Central memory CD8-positive, alpha-beta T cell (primary cell): ENCODE data around the gene RCAN3.
"Not testable (repeated sequence)": the region's sequence is repeated elsewhere in the genome, so short reads cannot be mapped to it uniquely, and the experiment has no call there.

ENCODE experiments used
- ATAC-seq: fragments of 150-1000 bp; cut with Tn5 transposase; replicated peaks from 2 replicates; pipeline ENCODE4 v1.10.0; 2022; ENCODE audit warnings: mild to moderate bottlenecking, moderate FRiP score, moderate number of reproducible peaks; ENCODE audit not compliant: poor library complexity, severe bottlenecking; ENCODE audit errors: extremely low read depth
- DNase-seq, 2 donors: peaks; one replicate each; pipeline ENCODE4 v3.0.0; 2021; ENCODE audit warnings: low spot score in 2 of 2
- H3K27ac Mint-ChIP-seq: one replicate; pipeline ENCODE4 v1.8.0; 2022; ENCODE audit warnings: low read depth, mild to moderate bottlenecking, moderate library complexity, mixed read lengths
- H3K27me3 Mint-ChIP-seq: one replicate; pipeline ENCODE4 v1.8.0; 2022; ENCODE audit warnings: mixed read lengths
- H3K36me3 Mint-ChIP-seq: one replicate; pipeline ENCODE4 v1.8.0; 2022; ENCODE audit warnings: mild to moderate bottlenecking, moderate library complexity, mixed read lengths; ENCODE audit not compliant: insufficient read depth
- H3K4me1 Mint-ChIP-seq: one replicate; pipeline ENCODE4 v1.8.0; 2022; ENCODE audit warnings: mixed read lengths
- H3K4me3 Mint-ChIP-seq: one replicate; pipeline ENCODE4 v1.8.0; 2022; ENCODE audit warnings: mild to moderate bottlenecking, moderate library complexity, mixed read lengths
- H3K9me3 Mint-ChIP-seq: one replicate; pipeline ENCODE4 v1.8.0; 2022; ENCODE audit warnings: mixed read lengths

Gene RCAN3

DNA sequence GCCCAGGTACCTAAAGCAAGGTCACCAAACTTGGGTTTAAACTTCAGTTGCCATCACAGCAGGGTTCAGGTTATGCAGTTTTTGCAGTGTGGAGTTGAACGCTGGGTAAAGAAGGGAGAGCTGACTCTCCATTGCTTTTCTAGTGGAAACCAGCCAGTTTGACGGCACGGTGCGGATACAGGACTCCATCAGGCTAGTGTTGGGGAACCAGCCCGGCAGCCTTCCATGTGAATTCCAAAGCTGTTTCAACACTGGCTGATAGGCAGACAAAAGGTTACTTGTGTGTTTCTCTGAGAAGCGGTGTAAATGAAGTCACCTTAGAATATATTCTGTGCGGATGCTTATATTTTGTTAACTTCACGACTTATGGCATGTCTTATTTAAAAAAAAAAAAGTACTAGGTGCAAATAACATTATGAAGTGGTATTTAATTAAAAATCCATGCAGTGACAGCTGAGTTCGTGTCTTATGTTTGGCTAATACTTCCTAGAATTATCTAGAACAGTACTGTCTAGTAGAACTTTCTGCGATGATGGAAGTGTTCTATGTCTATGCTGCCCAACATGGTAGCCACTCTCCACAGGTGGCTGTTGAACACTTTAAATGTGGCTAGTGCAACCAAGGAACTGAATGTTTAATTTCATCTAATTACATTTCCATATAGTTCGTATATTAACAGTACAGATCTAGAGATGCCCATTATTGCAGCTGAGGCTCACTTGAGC lies 29.9 kb upstream of the RCAN3 start:
- ATAC-seq, result no peak
- DNase-seq, result no peak
- Mint-ChIP-seq H3K9me3 (no peaks in the 10 kb centered on the region), H3K27ac (no peak overlapping the region), H3K27me3 (no peaks in the 10 kb centered on the region), H3K4me1 (no peaks in the 10 kb centered on the region), H3K4me3 (no peak overlapping the region), H3K36me3 (peaks cover 3% of the 10 kb centered on the region)

DNA sequence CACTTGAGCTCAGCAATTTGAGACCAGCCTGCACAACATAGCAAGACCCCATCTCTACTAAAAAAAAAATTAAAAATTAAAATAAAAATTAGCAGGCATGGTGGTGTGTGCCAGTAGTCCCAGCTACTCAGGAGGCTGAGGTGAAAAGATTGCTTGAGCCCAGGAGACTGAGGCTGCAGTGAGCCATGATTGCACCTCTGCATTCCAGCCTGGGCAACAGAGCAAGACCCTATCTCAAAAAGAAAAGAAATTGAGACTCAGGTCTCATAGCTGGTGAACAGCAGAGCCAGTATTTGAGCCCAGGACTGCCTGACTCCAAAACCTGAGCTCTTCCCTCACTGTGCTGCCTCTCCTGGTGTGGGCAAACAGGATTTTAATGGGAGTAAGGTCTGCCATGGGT lies 28.4 kb upstream of the RCAN3 start:
- DNase-seq (no peak), ATAC-seq (no peak)
- H3K27me3 Mint-ChIP-seq, result no peaks in the 10 kb centered on the region
- H3K4me1 Mint-ChIP-seq, result no peaks in the 10 kb centered on the region
- no peak overlapping the region for H3K27ac Mint-ChIP-seq
- H3K36me3 Mint-ChIP-seq, result peaks cover 3% of the 10 kb centered on the region
- H3K4me3 Mint-ChIP-seq, result no peak overlapping the region
- H3K9me3 Mint-ChIP-seq, result no peaks in the 10 kb centered on the region

DNA sequence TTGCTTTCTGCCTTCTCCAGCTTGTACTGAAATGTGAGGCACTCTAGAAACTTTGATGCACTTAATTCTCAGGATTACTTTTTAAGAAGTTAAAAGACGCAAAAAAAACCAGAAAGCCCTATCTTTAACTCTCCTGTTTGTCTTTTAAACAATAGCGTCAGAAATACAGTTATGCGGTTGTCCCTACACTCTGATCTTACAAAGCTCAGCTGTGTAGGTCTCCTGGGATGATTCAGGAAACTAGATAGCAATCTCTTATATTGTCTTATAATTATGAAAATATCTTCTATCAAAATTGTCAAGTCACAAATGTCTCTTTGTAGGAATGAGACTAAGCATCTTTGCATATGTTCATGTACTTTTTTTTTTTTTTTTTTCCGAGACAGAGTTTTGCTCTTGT lies 26.9 kb upstream of the RCAN3 start:
- Mint-ChIP-seq H3K27me3 (no peaks in the 10 kb centered on the region), H3K4me1 (no peaks in the 10 kb centered on the region), H3K27ac (no peak overlapping the region), H3K9me3 (no peaks in the 10 kb centered on the region), H3K36me3 (peaks cover 3% of the 10 kb centered on the region), H3K4me3 (no peak overlapping the region)
- DNase-seq (no peak), ATAC-seq (no peak)

DNA sequence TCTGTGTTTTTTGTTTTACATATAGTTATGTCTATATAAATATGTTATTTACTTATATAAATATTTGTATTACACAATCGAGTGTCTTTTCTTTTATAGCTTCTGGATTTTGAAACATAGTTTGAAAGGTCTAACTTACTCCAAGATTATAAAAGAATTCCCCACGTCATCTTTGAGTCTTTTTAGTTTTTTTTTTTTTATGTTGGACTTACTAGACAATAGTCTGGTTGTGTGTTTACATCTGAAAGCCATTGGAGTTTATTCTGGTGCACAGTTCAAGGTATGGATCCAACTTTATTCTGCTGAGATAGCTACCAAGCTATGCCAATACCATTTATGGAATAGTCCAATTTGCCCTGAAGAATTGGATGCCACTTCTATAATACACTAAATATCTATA lies 26.1 kb upstream of the RCAN3 start:
- Mint-ChIP-seq H3K4me3 (no peak overlapping the region), H3K4me1 (peaks cover 8% of the 10 kb centered on the region), H3K36me3 (peaks cover 3% of the 10 kb centered on the region), H3K27me3 (no peaks in the 10 kb centered on the region), H3K27ac (no peak overlapping the region), H3K9me3 (no peaks in the 10 kb centered on the region)
- DNase-seq (no peak), ATAC-seq (no peak)

DNA sequence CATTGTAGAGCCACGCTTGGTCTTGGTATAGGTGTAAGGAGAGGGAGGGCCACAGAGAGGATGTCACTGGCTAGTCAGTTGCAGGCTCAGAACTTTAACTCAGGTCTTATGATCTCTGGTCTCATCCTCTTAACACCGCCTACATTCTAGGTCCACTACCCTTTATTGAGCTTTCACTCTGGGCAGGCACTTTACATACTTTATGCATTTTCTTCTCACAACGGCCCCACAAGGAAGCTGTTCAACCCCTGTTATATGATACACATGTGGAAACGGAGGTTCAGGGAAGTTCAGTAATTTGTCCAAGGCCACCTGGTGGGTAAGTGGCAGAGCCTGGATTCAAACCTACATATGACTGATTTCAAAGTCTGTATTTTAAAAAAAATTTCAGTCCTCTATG lies 25.3 kb upstream of the RCAN3 start:
- no peaks in the 10 kb centered on the region for H3K27me3 Mint-ChIP-seq

DNA sequence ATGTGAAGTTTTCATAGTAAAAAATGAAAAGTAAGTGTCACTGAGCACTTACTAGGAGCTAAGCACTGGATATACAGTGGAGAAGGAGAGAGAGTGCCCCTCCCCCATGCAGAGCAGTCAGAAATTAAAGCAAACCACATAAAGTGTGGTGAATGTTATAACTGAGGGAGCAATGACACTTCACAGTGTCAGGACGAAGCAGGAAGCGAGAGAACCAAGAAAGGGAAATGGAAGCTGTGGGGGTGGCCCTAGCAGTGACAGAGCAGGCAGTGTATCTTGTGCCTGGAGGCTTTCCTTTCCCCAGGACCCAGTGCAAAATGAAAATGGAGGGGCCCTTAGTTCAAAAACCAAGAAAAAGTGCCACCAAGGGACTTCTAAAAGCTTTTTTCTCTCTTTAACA lies 21.5 kb upstream of the RCAN3 start:
- H3K27me3 Mint-ChIP-seq, result no peaks in the 10 kb centered on the region
- peak in 1 of 2 donors; percentile 22 for DNase-seq
- peak overlapping the region; percentile 82 for H3K27ac Mint-ChIP-seq
- ATAC-seq, result peak; percentile 80
- H3K4me3 Mint-ChIP-seq, result peak overlapping the region; percentile 50
- no peaks in the 10 kb centered on the region for H3K36me3 Mint-ChIP-seq
- peaks cover 21% of the 10 kb centered on the region for H3K4me1 Mint-ChIP-seq
- H3K9me3 Mint-ChIP-seq, result no peaks in the 10 kb centered on the region

More for the DNA sequence above, 25.3 kb upstream of the RCAN3 start:
- no peak overlapping the region for H3K4me3 Mint-ChIP-seq
- no peaks in the 10 kb centered on the region for H3K9me3 Mint-ChIP-seq
- peaks cover 16% of the 10 kb centered on the region for H3K4me1 Mint-ChIP-seq
- H3K36me3 Mint-ChIP-seq, result peaks cover 2% of the 10 kb centered on the region
- no peak overlapping the region for H3K27ac Mint-ChIP-seq
- ATAC-seq (no peak), DNase-seq (no peak)

DNA sequence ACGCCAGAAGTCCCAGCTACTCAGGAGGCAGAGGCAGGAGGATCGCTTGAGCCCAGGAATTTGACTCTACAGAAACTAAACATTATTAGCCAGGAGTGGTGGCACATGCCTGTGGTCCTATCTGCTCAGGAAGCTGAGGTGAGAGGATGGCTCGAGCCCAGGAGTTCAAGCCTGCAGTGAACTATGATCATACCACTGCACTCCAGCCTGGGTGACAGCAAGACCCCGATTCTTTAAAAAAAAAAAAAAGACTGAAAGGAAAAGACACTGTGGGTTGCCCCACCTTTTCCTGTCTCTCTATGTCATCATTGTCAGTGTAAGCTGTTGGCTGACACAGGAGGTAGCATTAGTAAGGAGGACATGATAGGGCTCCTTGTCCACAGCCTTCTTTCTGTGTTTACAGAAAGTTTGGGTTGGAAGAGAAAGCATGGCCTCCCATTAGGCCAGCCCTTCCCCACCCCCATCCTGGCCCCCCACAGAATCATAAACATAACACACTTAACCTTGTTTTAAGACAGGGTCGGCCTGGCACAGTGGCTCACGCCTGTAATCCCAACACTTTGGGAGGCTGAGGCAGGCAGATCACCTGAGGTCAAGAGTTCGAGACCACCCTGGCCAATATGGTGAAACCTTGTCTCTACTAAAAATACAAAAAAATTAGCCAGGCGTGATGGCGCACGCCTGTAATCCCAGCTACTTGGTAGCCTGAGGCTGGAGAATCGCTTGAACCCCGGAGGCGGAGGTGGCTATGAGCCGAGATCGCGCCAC lies 20.6 kb upstream of the RCAN3 start:
- Mint-ChIP-seq H3K9me3 (no peaks in the 10 kb centered on the region), H3K27ac (peak overlapping the region; percentile 82), H3K4me1 (peaks cover 27% of the 10 kb centered on the region), H3K27me3 (no peaks in the 10 kb centered on the region), H3K4me3 (peak overlapping the region; percentile 50), H3K36me3 (peaks cover 2% of the 10 kb centered on the region)
- peak; percentile 79 for ATAC-seq
- peak in 1 of 2 donors; percentile 32 for DNase-seq

DNA sequence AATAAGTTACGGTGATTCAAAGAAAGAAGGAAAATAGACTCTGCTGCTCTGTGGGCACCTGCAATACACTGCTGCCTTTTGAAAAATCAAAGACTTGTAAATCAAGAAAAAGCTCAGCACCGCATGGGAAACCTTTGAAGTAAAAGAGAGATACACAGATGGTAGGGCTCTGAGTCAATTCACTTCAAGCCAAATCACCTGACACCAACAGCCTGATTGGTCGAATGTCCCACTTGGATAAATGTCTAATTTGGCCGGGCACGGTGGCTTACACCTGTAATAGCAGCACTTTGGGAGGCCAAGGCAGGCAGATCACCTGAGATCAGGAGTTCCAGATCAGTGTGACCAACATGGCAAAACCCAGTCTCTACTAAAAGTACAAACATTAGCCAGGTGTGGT lies 19.2 kb upstream of the RCAN3 start:
- no peak overlapping the region for H3K4me3 Mint-ChIP-seq
- no peak overlapping the region for H3K27ac Mint-ChIP-seq
- H3K4me1 Mint-ChIP-seq, result peaks cover 27% of the 10 kb centered on the region
- H3K36me3 Mint-ChIP-seq, result peaks cover 2% of the 10 kb centered on the region
- H3K27me3 Mint-ChIP-seq, result no peaks in the 10 kb centered on the region
- no peaks in the 10 kb centered on the region for H3K9me3 Mint-ChIP-seq
- ATAC-seq (no peak), DNase-seq (no peak)

DNA sequence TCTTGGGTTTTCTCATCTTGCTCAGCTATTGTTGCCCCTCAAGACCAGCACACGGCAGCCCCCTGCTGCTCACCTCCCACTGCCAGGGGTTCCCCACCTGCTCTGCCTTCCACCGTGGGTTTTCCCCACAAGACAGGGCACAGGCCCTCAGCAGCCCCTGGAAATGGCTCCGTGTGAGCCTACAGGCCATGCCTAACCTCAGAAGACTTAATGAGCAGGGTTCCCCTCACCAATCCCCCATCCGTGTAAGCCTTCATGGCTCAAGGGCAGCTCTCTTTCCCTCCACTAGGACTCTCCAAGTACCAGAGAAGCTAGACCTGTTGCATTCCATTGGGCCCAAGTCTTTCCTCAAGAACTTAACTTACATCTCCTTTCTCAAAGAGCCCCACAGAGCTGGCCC lies 18.4 kb upstream of the RCAN3 start:
- Mint-ChIP-seq H3K9me3 (no peaks in the 10 kb centered on the region), H3K27ac (peak overlapping the region; percentile 64), H3K27me3 (no peaks in the 10 kb centered on the region), H3K36me3 (peaks cover 5% of the 10 kb centered on the region), H3K4me1 (peaks cover 27% of the 10 kb centered on the region), H3K4me3 (no peak overlapping the region)
- no peak for DNase-seq
- ATAC-seq, result no peak

DNA sequence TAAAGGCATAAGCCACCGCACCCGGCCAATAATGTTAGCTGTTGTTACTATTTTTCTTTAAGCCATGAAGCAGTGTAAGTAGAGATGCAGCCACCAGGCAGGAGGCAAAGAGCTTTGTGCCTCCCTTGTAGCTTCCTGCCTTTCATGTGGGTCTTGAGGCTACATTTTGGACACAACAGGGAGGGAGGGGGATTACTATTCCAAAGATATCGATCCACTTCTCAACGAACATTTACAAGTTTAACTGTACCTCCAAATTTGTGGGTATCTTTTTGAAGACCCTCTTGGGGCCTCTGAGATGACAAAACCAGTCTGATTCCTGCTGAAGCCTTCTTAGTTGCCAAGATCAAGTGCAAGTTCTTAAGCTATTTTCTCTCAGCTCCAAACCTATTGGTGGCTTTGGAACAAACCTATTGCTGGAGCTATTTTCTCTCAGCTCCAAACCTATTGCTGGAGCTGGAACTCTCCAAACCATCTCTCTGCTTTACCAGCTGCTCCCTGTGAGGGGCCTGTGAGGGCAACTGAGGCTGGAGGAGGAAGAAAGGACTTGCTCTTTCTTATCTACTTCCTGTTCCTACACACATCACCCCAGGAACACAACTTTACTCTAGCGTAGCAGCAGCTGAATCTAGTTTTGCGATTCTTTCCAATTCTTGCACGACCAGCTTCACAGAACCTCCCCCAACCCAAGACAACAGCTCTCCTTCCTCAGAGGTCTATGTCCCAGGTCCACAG lies 16.1 kb upstream of the RCAN3 start:
- peak; percentile 39 for ATAC-seq
- Mint-ChIP-seq H3K27ac (peak overlapping the region; percentile 73), H3K4me1 (peaks cover 19% of the 10 kb centered on the region), H3K36me3 (peaks cover 5% of the 10 kb centered on the region), H3K4me3 (no peak overlapping the region), H3K9me3 (no peaks in the 10 kb centered on the region), H3K27me3 (peaks cover 5% of the 10 kb centered on the region)
- DNase-seq, result no peak

DNA sequence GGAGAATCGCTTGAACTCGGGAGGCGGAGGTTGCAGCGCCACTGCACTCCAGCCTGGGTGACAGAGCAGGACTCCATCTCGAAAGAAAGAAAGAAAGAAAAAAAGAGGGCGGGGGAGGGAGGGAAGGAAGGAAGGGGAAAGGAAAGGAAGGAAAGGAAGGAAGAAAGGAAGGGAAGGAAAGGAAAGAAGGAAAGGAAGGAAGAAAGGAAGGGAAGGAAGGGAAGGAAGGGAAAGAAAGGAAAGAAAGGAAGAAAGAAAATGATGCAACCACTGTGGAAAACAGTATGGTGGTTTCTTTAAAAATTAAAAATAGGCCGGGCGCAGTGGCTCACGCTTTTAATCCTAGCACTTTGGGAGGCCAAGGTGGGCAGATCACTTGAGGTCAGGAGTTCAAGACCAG lies 15.2 kb upstream of the RCAN3 start:
- Mint-ChIP-seq H3K4me3 (no peak overlapping the region), H3K27me3 (peaks cover 10% of the 10 kb centered on the region), H3K4me1 (peaks cover 11% of the 10 kb centered on the region), H3K27ac (peak overlapping the region; percentile 73), H3K36me3 (peaks cover 5% of the 10 kb centered on the region), H3K9me3 (no peaks in the 10 kb centered on the region)
- ATAC-seq (no peak), DNase-seq (no peak)

DNA sequence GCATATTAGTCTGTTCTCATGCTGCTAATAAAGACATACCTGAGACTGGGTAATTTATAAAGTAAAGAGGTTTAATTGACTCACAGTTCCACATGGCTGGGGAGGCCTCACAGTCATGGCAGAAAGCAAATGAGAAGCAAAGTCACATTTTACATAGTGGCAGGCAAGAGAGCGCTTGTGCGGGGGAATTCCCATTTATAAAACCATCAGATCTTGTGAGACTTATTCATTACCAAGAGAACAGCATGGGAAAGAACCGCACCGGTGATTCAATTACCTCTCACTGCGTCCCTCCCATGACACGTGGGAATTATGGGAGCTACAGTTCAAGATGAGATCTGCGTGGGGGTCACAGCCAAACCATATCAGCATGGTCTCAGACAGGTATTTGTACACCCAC lies 14.5 kb upstream of the RCAN3 start:
- not testable (repeated sequence) for H3K9me3 Mint-ChIP-seq, H3K4me3 Mint-ChIP-seq, H3K27ac Mint-ChIP-seq, H3K36me3 Mint-ChIP-seq, DNase-seq, ATAC-seq
- Mint-ChIP-seq H3K27me3 (peaks cover 10% of the 10 kb centered on the region), H3K4me1 (peaks cover 11% of the 10 kb centered on the region)
